GM21786 (cell line): Measurements from ENCODE around the gene VAMP2.
"Not testable (repeated sequence)": the region's sequence is repeated elsewhere in the genome, so short reads cannot be mapped to it uniquely, and the experiment has no call there.

ENCODE experiments used
- ATAC-seq: cut with Tn5 transposase; IDR thresholded peaks from one replicate; pipeline ENCODE4 v1.9.1; 2021; ENCODE audit not compliant: unreplicated experiment

VAMP2 gene

DNA sequence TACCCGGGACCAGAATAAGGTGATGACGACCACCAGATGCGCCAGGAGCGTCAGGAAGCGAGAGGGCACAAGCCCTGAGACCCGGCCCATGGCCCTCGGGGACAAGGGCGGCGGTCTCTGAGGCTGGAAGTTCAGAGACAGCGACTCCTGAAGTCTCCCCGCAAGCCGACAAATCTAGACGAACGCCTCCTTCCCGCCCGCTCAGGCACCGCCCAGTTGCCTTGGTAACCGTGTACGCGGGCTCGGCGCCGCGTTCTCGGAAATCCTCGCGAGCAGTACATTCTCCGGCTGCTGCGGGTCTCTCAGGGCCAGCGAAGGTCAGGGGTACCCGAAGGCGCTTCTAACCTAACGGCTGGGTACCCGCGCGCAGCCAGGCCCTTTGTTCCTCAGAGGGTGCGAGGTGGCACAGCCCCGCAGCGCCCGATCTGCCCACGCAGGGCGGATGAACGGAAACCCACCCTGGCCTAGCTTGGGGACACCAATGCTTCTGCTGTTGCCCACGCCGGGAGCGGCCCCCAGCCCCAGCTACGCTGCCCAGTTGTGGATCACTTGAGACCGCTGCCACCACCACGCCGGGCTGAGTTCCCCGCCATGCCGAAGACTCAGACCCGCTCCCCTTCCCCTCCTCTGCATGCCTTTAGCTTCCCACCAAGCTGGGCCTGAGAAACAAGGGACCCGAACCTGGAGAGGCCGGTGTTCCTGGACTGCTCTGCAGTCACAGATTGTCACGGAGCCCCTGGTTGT is 13.6 kb upstream of the VAMP2 start, which contains the start of gene TMEM107:
TMEM107 (minus strand) TSS at position 184 of the 744 bp plus-strand sequence; CDS start at position 90, 94 bp downstream.
- ATAC-seq = peak; percentile 38

DNA sequence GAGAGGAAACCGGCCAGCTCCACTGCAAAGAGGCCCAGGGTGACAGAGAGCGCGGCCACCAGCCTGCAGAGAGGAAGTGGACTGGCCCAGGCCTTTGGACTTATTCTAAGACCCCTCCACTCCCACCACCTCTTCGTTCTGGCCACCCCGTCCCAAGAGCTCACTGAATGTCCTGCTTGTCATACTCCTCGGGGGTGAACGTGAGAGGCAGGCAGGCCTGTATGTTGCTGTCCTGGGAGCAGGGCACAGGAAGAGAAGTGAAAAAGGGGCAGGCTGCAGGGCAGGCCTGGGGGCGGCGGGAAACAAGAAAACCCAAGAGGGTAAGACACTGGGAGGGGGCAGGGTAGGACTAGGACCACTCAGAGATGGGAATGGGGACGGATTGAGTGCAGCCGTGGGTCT is 13.0 kb upstream of the VAMP2 start:
- ATAC-seq = no peak

GRCh38 chr17:8173871-8174322 is 11.1 kb upstream of the VAMP2 start:
- ATAC-seq = no peak

- ATAC-seq = peak; percentile 66
These were observed 10.5 kb upstream of the VAMP2 start for GRCh38 chr17:8173056-8173870.

DNA sequence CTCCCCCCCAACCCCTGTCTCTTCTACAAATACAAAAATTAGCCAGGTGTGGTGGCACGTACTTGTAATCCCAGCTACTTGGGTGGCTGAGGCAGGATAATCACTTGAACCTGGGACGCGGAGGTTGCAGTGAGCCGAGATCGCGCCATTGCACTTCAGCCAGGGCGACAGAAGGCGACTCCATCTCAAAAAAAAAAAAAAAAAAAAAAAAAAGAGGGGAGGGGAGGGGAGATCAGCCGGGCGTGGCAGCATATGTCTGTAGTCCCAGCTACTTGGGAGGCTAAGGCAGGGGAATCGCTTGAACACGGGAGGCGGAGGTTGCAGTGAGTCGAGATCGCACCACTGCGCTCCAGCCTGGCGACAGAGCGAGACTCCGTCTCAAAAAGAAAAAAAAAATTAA is 7.4 kb upstream of the VAMP2 start:
- ATAC-seq = not testable (repeated sequence)

- ATAC-seq = no peak
These were observed 4.8 kb upstream of the VAMP2 start for GRCh38 chr17:8167526-8167925.

DNA sequence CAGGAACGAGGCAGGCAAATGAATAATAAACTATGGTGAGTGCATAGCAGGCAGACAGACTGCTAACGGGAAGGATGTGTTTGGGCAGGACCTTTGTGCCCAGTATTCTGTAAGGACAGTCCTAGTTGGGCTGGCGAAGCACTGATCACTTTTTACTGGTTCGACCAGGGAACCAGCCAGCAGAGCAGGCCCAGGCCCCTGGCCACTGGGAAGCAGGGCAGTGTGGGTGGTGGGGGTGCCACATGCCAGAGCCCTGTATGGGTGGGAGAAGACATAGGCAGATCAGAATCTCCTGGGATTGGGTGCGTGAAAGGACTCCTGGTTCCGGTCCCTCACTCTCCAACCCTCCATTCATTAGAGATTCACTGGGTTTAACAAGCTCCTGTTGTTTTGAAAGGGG is 4.0 kb upstream of the VAMP2 start:
- ATAC-seq = no peak

DNA sequence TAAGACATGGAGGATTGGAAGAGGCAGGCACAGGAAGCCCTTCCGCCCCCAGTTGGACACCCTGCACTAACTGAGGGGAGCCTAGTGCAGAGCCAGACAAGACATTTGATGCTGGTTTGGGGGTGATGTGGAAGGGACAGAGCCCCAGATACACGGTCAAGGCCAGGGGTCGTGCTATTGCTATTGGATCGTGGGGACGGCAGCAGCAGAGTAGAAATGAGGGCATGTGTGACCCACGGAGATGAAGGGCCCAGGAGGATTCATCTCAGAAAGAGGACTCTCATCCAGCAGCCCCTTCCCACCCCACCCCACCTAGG is 2.0 kb upstream of the VAMP2 start:
- no peak for ATAC-seq

DNA sequence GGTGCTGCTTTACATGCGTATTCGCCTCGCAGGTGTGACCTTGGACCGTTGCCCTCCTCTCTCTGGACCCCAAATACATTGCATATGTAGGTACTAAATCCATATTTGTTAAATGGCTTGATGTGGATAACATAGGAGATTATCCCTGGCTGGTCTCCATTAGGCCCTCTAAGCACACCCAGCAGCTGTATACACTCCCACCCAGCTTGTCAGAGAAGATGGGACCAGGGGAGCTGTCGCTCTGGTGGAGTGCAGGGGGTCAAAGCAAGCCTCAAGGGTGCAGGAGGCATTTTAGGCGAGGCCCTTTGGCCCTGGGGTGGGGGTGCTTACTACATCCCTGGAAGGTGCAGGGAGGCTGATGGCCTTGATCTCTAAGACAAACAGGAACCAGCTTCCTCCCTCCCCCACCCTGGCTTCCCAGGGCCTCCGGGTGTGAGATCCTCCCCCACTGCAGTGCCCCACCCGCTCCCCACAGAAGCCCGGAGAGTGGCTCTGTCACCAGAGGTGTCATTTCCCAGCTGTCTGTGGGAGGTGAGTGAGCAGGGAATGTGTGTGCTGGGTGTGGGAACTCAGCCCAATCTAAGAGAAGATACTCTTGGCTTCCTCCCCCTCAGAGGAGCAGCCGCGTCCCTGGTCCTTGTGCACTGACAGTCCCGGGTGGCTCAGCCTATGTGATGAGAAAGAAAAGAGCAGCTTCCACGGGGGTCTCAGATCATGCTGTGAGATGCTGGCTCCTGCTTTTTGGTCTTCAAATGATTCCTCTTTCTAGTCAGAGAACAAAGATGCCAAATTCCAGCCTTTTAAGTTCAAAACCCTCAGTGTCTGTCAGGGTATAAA is 1.4 kb upstream of the VAMP2 start:
- no peak for ATAC-seq

GRCh38 chr17:8162997-8163977 is 539 bp upstream of the VAMP2 start:
- ATAC-seq = no peak

DNA sequence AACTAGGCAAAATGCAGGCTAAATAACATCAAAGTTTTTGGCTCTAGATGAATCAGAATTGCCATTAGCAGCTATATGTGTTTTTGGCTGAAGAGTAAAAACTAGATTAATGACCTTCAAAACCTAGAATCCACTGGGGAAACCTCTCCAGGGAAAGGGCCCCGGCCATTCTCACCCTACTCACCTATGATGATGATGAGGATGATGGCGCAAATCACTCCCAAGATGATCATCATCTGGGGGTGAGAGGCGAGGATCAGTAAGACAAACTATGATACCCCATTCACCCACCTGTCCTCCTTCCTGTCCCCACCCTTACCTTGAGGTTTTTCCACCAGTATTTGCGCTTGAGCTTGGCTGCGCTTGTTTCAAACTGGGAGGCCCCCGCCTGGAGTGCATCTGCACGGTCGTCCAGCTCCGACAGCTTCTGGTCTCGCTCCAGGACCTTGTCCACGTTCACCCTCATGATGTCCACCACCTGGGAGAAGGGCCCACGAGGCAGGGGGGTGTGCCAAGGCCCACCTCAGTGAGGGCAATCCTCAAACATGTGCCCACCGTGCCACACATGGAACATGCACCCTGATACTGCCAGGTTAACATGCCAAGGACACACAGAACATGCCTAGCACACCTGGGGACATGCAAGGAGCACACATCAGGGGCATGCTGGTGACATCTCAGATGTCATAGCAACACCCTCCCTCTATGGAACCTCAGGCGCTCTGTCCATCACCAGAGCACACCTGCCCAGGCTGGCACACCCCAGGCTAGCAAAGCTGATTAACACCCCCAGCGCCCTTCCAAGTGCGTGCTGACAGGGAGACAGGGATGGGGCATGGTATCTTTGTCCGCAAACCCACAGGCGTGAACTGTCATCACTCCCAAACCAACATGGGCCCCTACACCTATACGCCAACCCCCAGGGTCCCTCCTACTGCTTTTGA is 1.2 kb downstream of the VAMP2 start:
- ATAC-seq = no peak

GRCh38 chr17:8160741-8161221 is 2.0 kb downstream of the VAMP2 start:
- no peak for ATAC-seq

DNA sequence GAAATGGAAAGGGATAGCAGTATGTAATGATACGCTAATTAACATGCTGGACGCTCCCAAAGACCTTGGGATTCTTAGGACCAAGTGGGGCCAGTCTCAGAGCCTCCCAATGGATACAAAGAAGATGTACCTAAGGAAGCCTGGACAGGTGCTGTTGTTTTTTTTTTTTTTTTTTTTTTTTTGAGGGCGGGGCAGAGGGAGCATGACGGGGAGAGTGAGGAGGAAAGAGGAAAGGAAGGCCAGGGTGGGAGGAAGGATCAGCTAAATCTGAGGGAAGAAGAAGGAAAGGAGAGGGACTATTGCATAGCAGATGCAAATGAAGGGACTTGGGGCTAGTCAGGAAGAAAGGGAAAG is 2.5 kb downstream of the VAMP2 start:
- no peak for ATAC-seq

DNA sequence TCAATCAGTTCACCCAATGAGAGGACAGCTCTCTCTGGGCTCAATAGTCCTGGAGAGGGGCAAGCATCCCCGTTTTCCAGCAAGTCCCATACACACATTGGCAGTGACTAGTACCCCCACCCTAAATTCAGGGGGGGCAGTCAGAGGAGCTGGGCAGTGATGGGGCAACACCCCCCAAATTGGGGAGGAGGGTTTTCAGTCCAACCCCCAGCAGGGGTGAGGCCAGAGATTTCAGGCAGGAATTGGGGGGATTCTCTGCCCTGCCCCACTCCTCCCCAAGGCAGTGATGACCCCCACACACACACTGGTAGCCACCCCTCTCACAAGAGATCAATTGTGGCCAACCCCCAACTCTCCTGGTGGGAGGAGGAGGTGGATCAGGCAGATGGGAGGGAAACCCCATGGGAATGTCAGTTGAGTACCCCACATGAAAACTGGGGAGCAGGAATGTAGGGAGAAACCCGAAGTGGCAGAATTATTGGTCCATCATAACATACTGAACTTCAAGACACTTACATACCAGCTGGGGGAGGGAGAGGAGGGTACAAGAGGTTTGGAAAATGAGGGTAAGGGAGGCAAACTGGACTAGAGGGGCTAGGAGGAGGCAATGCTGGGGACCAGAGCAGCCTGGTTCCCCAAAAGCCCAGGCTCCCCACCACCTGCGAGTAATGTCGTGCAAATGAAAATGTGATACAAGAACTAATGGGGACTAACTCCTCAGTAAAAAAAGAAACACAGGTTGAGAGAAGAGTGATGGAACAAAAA is 3.1 kb downstream of the VAMP2 start:
- no peak for ATAC-seq

DNA sequence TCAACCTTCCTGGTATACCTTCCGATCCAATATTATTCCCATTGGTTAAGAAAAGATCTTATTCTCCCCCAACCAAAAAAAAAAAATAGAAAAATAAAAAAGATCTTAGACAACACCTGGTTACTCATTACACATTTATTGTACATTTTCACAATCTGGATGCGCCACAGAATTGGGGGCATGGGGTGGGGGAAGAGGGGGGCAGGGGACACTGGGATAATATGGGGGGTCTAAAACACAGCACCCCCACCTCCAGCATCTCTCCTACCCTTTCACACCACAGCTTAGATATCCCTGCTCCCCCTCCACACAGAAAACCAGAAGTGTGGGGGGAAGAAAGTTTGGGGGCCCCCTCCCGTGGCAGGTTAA is 3.7 kb downstream of the VAMP2 start:
- ATAC-seq = no peak

GRCh38 chr17:8158267-8159031 is 4.3 kb downstream of the VAMP2 start:
- no peak for ATAC-seq

DNA sequence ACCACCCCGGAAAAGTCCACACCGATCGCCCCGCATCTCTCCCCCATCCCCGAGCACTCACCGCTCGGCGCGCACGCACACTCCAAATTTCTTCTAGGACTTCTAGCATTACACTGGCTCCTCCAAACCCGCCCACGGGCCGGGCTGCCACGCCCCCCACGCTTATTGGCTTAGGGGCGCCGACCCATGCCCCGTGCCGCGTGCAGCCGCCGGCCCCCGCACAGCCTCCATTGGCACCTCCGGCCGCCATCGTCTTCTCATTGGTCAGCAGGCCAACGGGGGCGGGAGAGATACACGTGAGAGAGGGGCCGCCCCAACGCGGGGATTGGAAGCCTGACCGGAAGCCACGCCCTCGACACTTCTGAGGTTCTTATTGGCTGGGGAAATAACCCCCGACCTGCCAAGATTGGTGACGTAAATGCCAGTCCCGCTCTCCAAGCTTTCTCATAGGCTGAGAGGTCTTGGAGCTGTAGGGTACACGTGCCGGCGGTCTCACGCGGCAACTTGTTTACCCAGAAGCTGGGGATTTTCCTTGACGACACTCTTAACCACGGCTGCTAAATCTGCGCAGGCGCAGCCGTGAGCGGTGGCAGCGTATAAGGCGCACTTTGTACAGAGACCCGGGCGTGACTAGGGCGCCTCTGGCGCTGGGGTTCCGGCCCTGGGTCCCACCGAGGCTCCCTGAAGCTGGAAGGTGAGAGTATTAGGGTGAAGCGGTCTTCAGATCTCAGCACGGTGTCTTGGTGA is 6.3 kb downstream of the VAMP2 start:
- peak; percentile 69 for ATAC-seq
